ENCODE measurements around the gene CDO1.

DNA sequence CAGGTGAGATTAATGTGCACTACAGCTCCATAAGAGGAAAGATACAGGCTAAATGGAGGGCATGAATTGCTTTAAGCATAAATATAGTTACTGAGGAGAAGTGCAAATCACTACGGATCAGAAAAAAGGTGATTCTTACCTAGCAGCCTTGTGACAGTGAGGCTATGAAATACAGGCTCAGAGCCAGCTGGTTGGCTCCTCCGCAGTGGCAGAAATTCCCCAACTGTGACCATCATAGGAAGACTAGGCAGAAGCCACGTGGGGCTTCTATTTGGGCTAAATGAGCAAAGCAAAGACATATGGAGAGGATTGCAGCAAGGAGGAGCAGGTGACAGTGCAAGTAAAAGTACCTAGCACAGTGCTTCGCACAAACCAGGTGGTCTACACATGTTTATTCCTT lies 40.5 kb downstream of the CDO1 start:
- TF ChIP-seq, protein P1, sequence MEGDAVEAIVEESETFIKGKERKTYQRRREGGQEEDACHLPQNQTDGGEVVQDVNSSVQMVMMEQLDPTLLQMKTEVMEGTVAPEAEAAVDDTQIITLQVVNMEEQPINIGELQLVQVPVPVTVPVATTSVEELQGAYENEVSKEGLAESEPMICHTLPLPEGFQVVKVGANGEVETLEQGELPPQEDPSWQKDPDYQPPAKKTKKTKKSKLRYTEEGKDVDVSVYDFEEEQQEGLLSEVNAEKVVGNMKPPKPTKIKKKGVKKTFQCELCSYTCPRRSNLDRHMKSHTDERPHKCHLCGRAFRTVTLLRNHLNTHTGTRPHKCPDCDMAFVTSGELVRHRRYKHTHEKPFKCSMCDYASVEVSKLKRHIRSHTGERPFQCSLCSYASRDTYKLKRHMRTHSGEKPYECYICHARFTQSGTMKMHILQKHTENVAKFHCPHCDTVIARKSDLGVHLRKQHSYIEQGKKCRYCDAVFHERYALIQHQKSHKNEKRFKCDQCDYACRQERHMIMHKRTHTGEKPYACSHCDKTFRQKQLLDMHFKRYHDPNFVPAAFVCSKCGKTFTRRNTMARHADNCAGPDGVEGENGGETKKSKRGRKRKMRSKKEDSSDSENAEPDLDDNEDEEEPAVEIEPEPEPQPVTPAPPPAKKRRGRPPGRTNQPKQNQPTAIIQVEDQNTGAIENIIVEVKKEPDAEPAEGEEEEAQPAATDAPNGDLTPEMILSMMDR (IDR thresholded peaks at IDR 0.05; ENCODE audit: insufficient read depth, low read length) = no peak
- TF ChIP-seq POLR2AphosphoS5 (IDR thresholded peaks at IDR 0.05; ENCODE audit: low read depth) = no peak

Data from HL-60 (cell line).